HS-27A (cell line): ENCODE data around the gene SLC9A7.

Experiments used
- DNase-seq: peaks from one replicate; pipeline ENCODE4 v3.0.0-alpha.2; 2012; ENCODE audit warnings: low read depth, missing footprints

The SLC9A7 gene

GRCh38 chrX:46573331-46573891 is 185.5 kb downstream of the SLC9A7 start, which contains the start of gene CHST7:
TSS of gene CHST7 (plus strand) at chrX:46573765. CDS start at chrX:46573932, 167 bp downstream.
- no peak for DNase-seq

GRCh38 chrX:46572340-46572936 is 186.5 kb downstream of the SLC9A7 start:
- no peak for DNase-seq

- no peak for DNase-seq
These were observed 187.2 kb downstream of the SLC9A7 start for GRCh38 chrX:46571423-46572339.

GRCh38 chrX:46569621-46570020 is 189.3 kb downstream of the SLC9A7 start:
- no peak for DNase-seq

GRCh38 chrX:46567388-46567787 is 191.5 kb downstream of the SLC9A7 start:
- DNase-seq: no peak

GRCh38 chrX:46561824-46562657 is 196.9 kb downstream of the SLC9A7 start:
- DNase-seq: no peak

- DNase-seq: no peak
These were observed 199.9 kb downstream of the SLC9A7 start for GRCh38 chrX:46559062-46559461.

- no peak for DNase-seq
These were observed 204.0 kb downstream of the SLC9A7 start for GRCh38 chrX:46554942-46555341.

GRCh38 chrX:46553935-46554334 is 205.0 kb downstream of the SLC9A7 start:
- DNase-seq: no peak

- DNase-seq: no peak
These were observed 207.3 kb downstream of the SLC9A7 start for GRCh38 chrX:46551494-46552128.

GRCh38 chrX:46549914-46550313 is 209.0 kb downstream of the SLC9A7 start:
- no peak for DNase-seq
